Right lobe of liver (tissue), 6 donors: ENCODE data around the gene UBA3. TPM values are rescaled to one million over a fixed set of nuclear protein-coding genes. Genes with fewer than 3 reads are reported as not detected.

Source experiments
- ATAC-seq, 4 donors: fragments of 200-7000 bp; cut with Tn5 transposase; one replicate each; pipeline ENCODE4 v1.9.1; 2020; ENCODE audit warnings: mild to moderate bottlenecking in 4 of 4, moderate library complexity in 4 of 4
- DNase-seq, 3 donors: peaks; one replicate each; pipeline ENCODE4 v3.0.0-alpha.2; 2020
- H3K27ac ChIP-seq, 3 donors: fragments of 200-600 bp; one replicate each; pipeline ENCODE4 v1.8.0; 2022
- H3K27me3 ChIP-seq, 2 donors: fragments of 200-600 bp; one replicate each; pipeline ENCODE4 v1.8.0; 2022
- H3K36me3 ChIP-seq, 4 donors: fragments of 200-600 bp; sonication (generic) in 1 of 4; one replicate each; pipeline versions ENCODE4 v1.5.1 to v1.8.0; 2017 to 2022; ENCODE audit warnings: control low read depth in 1 of 4
- H3K4me1 ChIP-seq, 4 donors: fragments of 200-600 bp; sonication (generic) in 1 of 4; one replicate each; pipeline versions ENCODE4 v1.5.1 to v1.8.0; 2017 to 2022; ENCODE audit warnings: control low read depth in 1 of 4
- H3K4me3 ChIP-seq, 3 donors: fragments of 200-600 bp; one replicate each; pipeline ENCODE4 v1.8.0; 2022
- H3K9me3 ChIP-seq, 4 donors: fragments of 200-600 bp; sonication (generic) in 1 of 4; one replicate each; pipeline versions ENCODE4 v1.5.1 to v1.8.0; 2017 to 2022; ENCODE audit warnings: control low read depth in 1 of 4
- CTCF ChIP-seq, 4 donors: fragments of 200-600 bp in 3 of 4; fragments of 450-650 bp in 1 of 4; IDR thresholded peaks; one replicate each; pipeline versions ENCODE4 v1.5.1 to v1.8.0; 2016 to 2022; ENCODE audit warnings: antibody characterized with exemption in 4 of 4, mild to moderate bottlenecking in 2 of 4
- POLR2A ChIP-seq: fragments of 450-650 bp; IDR thresholded peaks from one replicate; pipeline ENCODE4 v1.6.1; 2017; ENCODE audit warnings: antibody characterized with exemption, mild to moderate bottlenecking
- WGBS: methylation state at CpG from one replicate; pipeline ENCODE4 v1.1.6; 2018; ENCODE audit warnings: low coverage, low lambda C conversion rate; ENCODE audit not compliant: insufficient coverage; ENCODE audit errors: missing lambda C conversion rate; 5-methylcytosine and 5-hydroxymethylcytosine counted together
- intact Hi-C, 2 donors: fragments of 100-400 bp; cut with DNase I; formaldehyde crosslinking; loops; one replicate each; pipeline versions ENCODE4 v1.11.2 to v1.14.1; 2022
- total RNA-seq, 6 experiments: library from RNA; depleted of rRNA in 2 of 6; stranded (reverse); fragments of >200 nt in 2 of 6; fragmentation: NEBNext Ultra II Directional in 3 of 6; extraction: Animal tissue kit (Norgen Biotek cat#: 25700) in 3 of 6; gene quantifications; one replicate each; pipeline versions ENCODE4 v1.1.0 to v1.2.4, GENCODE V29; 2016 to 2023
- donor health status: DM: no; HTN: yes; CAD: no.
- donor health status: DM: no; HTN: no; CAD: no.
- donor health status: DM: no; HTN: no; CAD: no.
- donor health status: DM: no; HTN: yes; CAD: no.
- donor health status: DM: no; HTN: yes; CAD: no.

The UBA3 gene
- total RNA-seq, 6 experiments from 2014 or later = 17.2 to 27.3 (median 20.3) TPM

- Histone ChIP-seq H3K4me1 (peaks cover 0 to 65% (median 25%) of the 10 kb centered on the region in 4 donors), H3K27me3 (no peaks in the 10 kb centered on the region), H3K9me3 (no peaks in the 10 kb centered on the region), H3K36me3 (no peaks in the 10 kb centered on the region), H3K27ac (no peak overlapping the region), H3K4me3 (no peak overlapping the region)
- intact Hi-C loops = no loop called here
- no peak for TF ChIP-seq CTCF (IDR thresholded peaks at IDR 0.05)
- TF ChIP-seq POLR2A = no peak
- no peak for ATAC-seq
- DNase-seq = no peak
- WGBS = 46% methylated on average over 2 of the region's 2 CpGs
Measured at GRCh38 chr3:69088063-69088462, 7.9 kb upstream of the UBA3 start.

- peaks cover 0 to 60% (median 22%) of the 10 kb centered on the region in 4 donors for H3K4me1 ChIP-seq
- H3K4me3 ChIP-seq = peak overlapping the region in 2 of 3 donors; percentile 71 to 98
- no peaks in the 10 kb centered on the region for H3K36me3 ChIP-seq
- H3K27ac ChIP-seq = peak overlapping the region; percentile 88 to 93 (median 89)
- intact Hi-C loops = no loop called here
- no peak for ATAC-seq
- TF ChIP-seq CTCF (IDR thresholded peaks at IDR 0.05) (no peak), POLR2A (no peak)
- no peak for DNase-seq
- H3K27me3 ChIP-seq = no peaks in the 10 kb centered on the region
- 73% methylated on average over 3 of the region's 3 CpGs for WGBS
- H3K9me3 ChIP-seq = no peaks in the 10 kb centered on the region
Measured at GRCh38 chr3:69087030-69087791, 7.0 kb upstream of the UBA3 start.

- peak overlapping the region; percentile 71 to 98 (median 87) for H3K4me3 ChIP-seq
- H3K27me3 ChIP-seq = no peaks in the 10 kb centered on the region
- peak; percentile 51 to 57 (median 54) for ATAC-seq
- 4% methylated on average over 8 of the region's 8 CpGs for WGBS
- no peaks in the 10 kb centered on the region for H3K36me3 ChIP-seq
- no peaks in the 10 kb centered on the region for H3K9me3 ChIP-seq
- intact Hi-C loops = no loop called here
- peaks cover 0 to 49% (median 17%) of the 10 kb centered on the region in 4 donors for H3K4me1 ChIP-seq
- H3K27ac ChIP-seq = peak overlapping the region; percentile 88 to 93 (median 89)
- DNase-seq = peak; percentile 84 to 89 (median 86)
- no peak for TF ChIP-seq CTCF (IDR thresholded peaks at IDR 0.05)
- TF ChIP-seq POLR2A = no peak
Measured at GRCh38 chr3:69085833-69086722, 5.9 kb upstream of the UBA3 start.

- Histone ChIP-seq H3K27ac (peak overlapping the region; percentile 88 to 93 (median 89)), H3K9me3 (no peaks in the 10 kb centered on the region), H3K36me3 (no peaks in the 10 kb centered on the region), H3K4me3 (peak overlapping the region; percentile 71 to 98 (median 87)), H3K27me3 (no peaks in the 10 kb centered on the region), H3K4me1 (peaks cover 0 to 44% (median 16%) of the 10 kb centered on the region in 4 donors)
- DNase-seq (peak; percentile 33 to 64 (median 60)), ATAC-seq (peak; percentile 37 to 61 (median 48))
- WGBS = 0% methylated on average over 15 of the region's 26 CpGs
- TF ChIP-seq POLR2A = no peak
- TF ChIP-seq CTCF (IDR thresholded peaks at IDR 0.05) = no peak
- intact Hi-C loops = no loop called here
Measured at GRCh38 chr3:69085168-69085832, 5.1 kb upstream of the UBA3 start.
